GM21529 (cell line): Measurements from ENCODE around the gene PRICKLE2.

ENCODE experiments used
- ATAC-seq: cut with Tn5 transposase; IDR thresholded peaks from one replicate; pipeline ENCODE4 v1.9.1; 2021; ENCODE audit not compliant: unreplicated experiment

Gene PRICKLE2

GRCh38 chr3:64081235-64081630, 144.0 kb downstream of the PRICKLE2 start:
- no peak for ATAC-seq

GRCh38 chr3:64080616-64081234, 144.5 kb downstream of the PRICKLE2 start:
- ATAC-seq, result no peak

- ATAC-seq, result no peak
These were observed 145.7 kb downstream of the PRICKLE2 start for GRCh38 chr3:64079369-64080150.

- no peak for ATAC-seq
These were observed 146.3 kb downstream of the PRICKLE2 start for GRCh38 chr3:64078966-64079365.

GRCh38 chr3:64074895-64075679, 150.2 kb downstream of the PRICKLE2 start:
- no peak for ATAC-seq

GRCh38 chr3:64074060-64074459, 151.2 kb downstream of the PRICKLE2 start:
- ATAC-seq, result no peak

GRCh38 chr3:64073158-64073761, 152.0 kb downstream of the PRICKLE2 start:
- no peak for ATAC-seq

- ATAC-seq, result no peak
These were observed 153.1 kb downstream of the PRICKLE2 start for GRCh38 chr3:64072126-64072525.

- ATAC-seq, result no peak
These were observed 154.6 kb downstream of the PRICKLE2 start for GRCh38 chr3:64070704-64071103.

GRCh38 chr3:64067506-64068346, 157.5 kb downstream of the PRICKLE2 start:
- no peak for ATAC-seq

GRCh38 chr3:64064804-64065203, 160.5 kb downstream of the PRICKLE2 start:
- no peak for ATAC-seq

GRCh38 chr3:64063983-64064438, 161.3 kb downstream of the PRICKLE2 start:
- no peak for ATAC-seq

GRCh38 chr3:64063207-64063982, 161.9 kb downstream of the PRICKLE2 start:
- ATAC-seq, result no peak

GRCh38 chr3:64061628-64062027, 163.6 kb downstream of the PRICKLE2 start:
- no peak for ATAC-seq

GRCh38 chr3:64059484-64060175, 165.6 kb downstream of the PRICKLE2 start:
- ATAC-seq, result no peak

- ATAC-seq, result no peak
These were observed 166.7 kb downstream of the PRICKLE2 start for GRCh38 chr3:64058566-64058965.

- no peak for ATAC-seq
These were observed 168.0 kb downstream of the PRICKLE2 start for GRCh38 chr3:64057231-64057630.

- ATAC-seq, result no peak
These were observed 168.6 kb downstream of the PRICKLE2 start for GRCh38 chr3:64056606-64057180.

GRCh38 chr3:64055076-64055475, 170.2 kb downstream of the PRICKLE2 start:
- no peak for ATAC-seq
